Activated B cell treated with CpG ODN at 0.5 μM for 24 hours (primary cell): ENCODE data around the gene PADI2. TPM values are rescaled to one million over a fixed set of nuclear protein-coding genes. Genes with fewer than 3 reads are reported as not detected.

Source experiments
- ATAC-seq: fragments of 200-7000 bp; cut with Tn5 transposase; one replicate; pipeline ENCODE4 v1.10.0; 2021; ENCODE audit warnings: low read depth, mild to moderate bottlenecking, moderate library complexity
- CTCF ChIA-PET: fragments of 350-600 bp; sonication (Branson Sonifier 250); formaldehyde crosslinking; loops from one replicate; lab custom pipeline; 2021; ENCODE audit warnings: antibody characterized with exemption; lab: Charles Lee
- POLR2A ChIA-PET: fragments of 350-600 bp; sonication (Branson Sonifier 250); formaldehyde crosslinking; loops from one replicate; lab custom pipeline; 2021; ENCODE audit warnings: antibody characterized with exemption; lab: Charles Lee
- DNase-seq: peaks from one replicate; pipeline ENCODE4 v3.0.0; 2022
- H3K27ac Mint-ChIP-seq: one replicate; pipeline ENCODE4 v1.8.0; 2020; ENCODE audit warnings: mixed read lengths
- H3K27me3 Mint-ChIP-seq: one replicate; pipeline ENCODE4 v1.8.0; 2021; ENCODE audit warnings: mixed read lengths
- H3K36me3 Mint-ChIP-seq: one replicate; pipeline ENCODE4 v1.8.0; 2021; ENCODE audit warnings: low read depth, mixed read lengths
- H3K4me1 Mint-ChIP-seq: one replicate; pipeline ENCODE4 v1.8.0; 2021; ENCODE audit warnings: mixed read lengths
- H3K4me3 Mint-ChIP-seq: one replicate; pipeline ENCODE4 v1.8.0; 2020; ENCODE audit warnings: mild to moderate bottlenecking, mixed read lengths
- H3K9me3 Mint-ChIP-seq: one replicate; pipeline ENCODE4 v1.8.0; 2020; ENCODE audit warnings: mixed read lengths
- CTCF ChIP-seq: fragments of 200-600 bp; IDR thresholded peaks from one replicate; pipeline ENCODE4 v1.8.0; 2022; ENCODE audit warnings: antibody characterized with exemption, mild to moderate bottlenecking
- intact Hi-C: fragments of 100-400 bp; cut with micrococcal nuclease; formaldehyde crosslinking; loops from one replicate; pipeline ENCODE4 v1.15.1; 2024
- total RNA-seq: library from RNA; stranded (reverse); gene quantifications from 2 replicates; pipeline ENCODE4 v1.2.3, GENCODE V29; 2022

The PADI2 gene
- total RNA-seq, 1 donor from 2014 or later = 7.2 TPM

GRCh38 chr1:17101261-17101660, 18.0 kb downstream of the PADI2 start:
- no peak overlapping the region for H3K4me3 Mint-ChIP-seq
- intact Hi-C loops = no loop called here
- H3K9me3 Mint-ChIP-seq = no peaks in the 10 kb centered on the region
- POLR2A ChIA-PET = no interaction called here
- H3K27me3 Mint-ChIP-seq = no peaks in the 10 kb centered on the region
- no peak overlapping the region for H3K27ac Mint-ChIP-seq
- H3K36me3 Mint-ChIP-seq = no peaks in the 10 kb centered on the region
- no peaks in the 10 kb centered on the region for H3K4me1 Mint-ChIP-seq
- ATAC-seq (no peak), DNase-seq (no peak)
- CTCF ChIA-PET = no interaction called here
- TF ChIP-seq CTCF = no peak

GRCh38 chr1:17099616-17100340, 19.5 kb downstream of the PADI2 start:
- no peak for DNase-seq
- intact Hi-C loops = no loop called here
- no peaks in the 10 kb centered on the region for H3K4me1 Mint-ChIP-seq
- H3K9me3 Mint-ChIP-seq = no peaks in the 10 kb centered on the region
- H3K27me3 Mint-ChIP-seq = peaks cover 6% of the 10 kb centered on the region
- H3K36me3 Mint-ChIP-seq = no peaks in the 10 kb centered on the region
- POLR2A ChIA-PET = no interaction called here
- ATAC-seq = no peak
- CTCF ChIA-PET = no interaction called here
- H3K4me3 Mint-ChIP-seq = no peak overlapping the region
- no peak overlapping the region for H3K27ac Mint-ChIP-seq
- no peak for TF ChIP-seq CTCF

- ATAC-seq (no peak), DNase-seq (no peak)
- POLR2A ChIA-PET = no interaction called here
- Mint-ChIP-seq H3K27me3 (peaks cover 8% of the 10 kb centered on the region), H3K36me3 (no peaks in the 10 kb centered on the region), H3K4me1 (no peaks in the 10 kb centered on the region), H3K27ac (no peak overlapping the region), H3K4me3 (no peak overlapping the region), H3K9me3 (no peaks in the 10 kb centered on the region)
- CTCF ChIA-PET = no interaction called here
- no peak for TF ChIP-seq CTCF
- intact Hi-C loops = no loop called here
Observed at GRCh38 chr1:17098446-17099317, 20.6 kb downstream of the PADI2 start.

- intact Hi-C loops = no loop called here
- ChIA-PET CTCF (no interaction called here), POLR2A (no interaction called here)
- peaks cover 8% of the 10 kb centered on the region for H3K27me3 Mint-ChIP-seq
- ATAC-seq = no peak
- no peaks in the 10 kb centered on the region for H3K9me3 Mint-ChIP-seq
- H3K36me3 Mint-ChIP-seq = no peaks in the 10 kb centered on the region
- no peak for TF ChIP-seq CTCF
- no peak overlapping the region for H3K27ac Mint-ChIP-seq
- H3K4me3 Mint-ChIP-seq = no peak overlapping the region
- H3K4me1 Mint-ChIP-seq = no peaks in the 10 kb centered on the region
- DNase-seq = no peak
Observed at GRCh38 chr1:17097787-17098186, 21.5 kb downstream of the PADI2 start.

GRCh38 chr1:17097147-17097546, 22.1 kb downstream of the PADI2 start:
- no peak overlapping the region for H3K27ac Mint-ChIP-seq
- POLR2A ChIA-PET = no interaction called here

More at GRCh38 chr1:17097147-17097546, 22.1 kb downstream of the PADI2 start:
- TF ChIP-seq CTCF = no peak
- H3K27me3 Mint-ChIP-seq = peaks cover 8% of the 10 kb centered on the region
- H3K4me1 Mint-ChIP-seq = no peaks in the 10 kb centered on the region
- peaks cover 3% of the 10 kb centered on the region for H3K9me3 Mint-ChIP-seq
- H3K4me3 Mint-ChIP-seq = no peak overlapping the region
- no peaks in the 10 kb centered on the region for H3K36me3 Mint-ChIP-seq
- DNase-seq (no peak), ATAC-seq (no peak)
- CTCF ChIA-PET = no interaction called here
- intact Hi-C loops = no loop called here
